Transverse colon (tissue), 4 donors: ENCODE results near the gene CALHM2.

Source experiments
- CTCF ChIP-seq, 5 experiments: fragments of 200-600 bp in 3 of 5; fragments of 450-650 bp in 2 of 5; sonication (generic) in 3 of 5; IDR thresholded peaks; 1 replicate in 2 of 5; 2 replicates in 3 of 5; pipeline ENCODE4 v1.5.1; 2016 to 2017; ENCODE audit warnings: antibody characterized with exemption in 5 of 5, inconsistent platforms in 3 of 5, mild to moderate bottlenecking in 2 of 5, moderate library complexity in 1 of 5
- POLR2AphosphoS5 ChIP-seq, 3 donors: sonication (generic); formaldehyde crosslinking; IDR thresholded peaks; one replicate each; pipeline ENCODE4 v1.6.1; 2016; ENCODE audit warnings: antibody characterized with exemption in 3 of 3

GRCh38 chr10:103457896-103458583, 5.9 kb upstream of the CALHM2 start:
- TF ChIP-seq CTCF (IDR thresholded peaks at IDR 0.05) (no peak), POLR2AphosphoS5 (IDR thresholded peaks at IDR 0.05) (no peak)
